GM19324 (cell line): ENCODE results near the gene ATF1.
"Not testable (repeated sequence)": the region's sequence is repeated elsewhere in the genome, so short reads cannot be mapped to it uniquely, and the experiment has no call there.

Experiments
- ATAC-seq: cut with Tn5 transposase; IDR thresholded peaks from one replicate; pipeline ENCODE4 v1.9.1; 2021; ENCODE audit warnings: mild to moderate bottlenecking, moderate library complexity; ENCODE audit not compliant: unreplicated experiment, low FRiP score

Gene ATF1

DNA sequence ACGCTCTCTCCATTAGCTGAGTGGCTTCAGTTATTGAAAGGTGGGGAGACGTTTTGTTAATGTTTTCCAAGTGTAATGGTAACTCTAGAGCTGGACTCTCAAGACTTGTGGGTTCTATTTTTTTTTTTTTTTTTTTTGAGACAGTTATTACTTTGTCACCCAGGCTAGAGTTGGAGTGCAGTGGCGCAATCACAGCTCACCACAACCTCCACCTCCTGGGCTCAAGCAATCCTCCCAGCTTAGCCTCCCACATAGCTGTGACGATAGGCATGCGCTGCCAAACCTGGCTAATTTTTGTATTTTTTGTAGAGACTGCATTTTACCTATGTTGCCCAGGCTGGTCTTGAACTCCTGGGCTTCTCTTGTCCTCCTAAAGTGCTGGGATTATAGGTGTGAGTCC lies 26.2 kb downstream of the ATF1 start:
- no peak for ATAC-seq

DNA sequence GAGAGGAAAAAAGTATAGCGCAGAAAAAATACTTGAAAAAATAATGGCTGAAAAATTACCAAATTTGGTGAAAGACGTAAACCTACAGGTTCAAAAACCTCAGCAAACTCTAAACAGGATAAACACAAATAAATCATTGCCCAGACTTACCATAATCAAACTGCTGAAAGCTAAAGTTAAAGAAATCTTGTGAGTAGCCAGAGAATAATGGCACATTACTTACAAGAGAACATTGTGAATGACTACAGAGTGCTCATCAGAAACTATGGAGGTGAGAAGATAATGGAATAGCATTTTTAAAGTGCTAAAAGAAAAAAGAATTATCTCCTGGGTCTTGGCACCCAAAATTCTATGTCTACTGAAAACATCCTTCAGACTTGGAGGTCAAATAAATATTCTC lies 36.0 kb downstream of the ATF1 start:
- ATAC-seq = no peak

DNA sequence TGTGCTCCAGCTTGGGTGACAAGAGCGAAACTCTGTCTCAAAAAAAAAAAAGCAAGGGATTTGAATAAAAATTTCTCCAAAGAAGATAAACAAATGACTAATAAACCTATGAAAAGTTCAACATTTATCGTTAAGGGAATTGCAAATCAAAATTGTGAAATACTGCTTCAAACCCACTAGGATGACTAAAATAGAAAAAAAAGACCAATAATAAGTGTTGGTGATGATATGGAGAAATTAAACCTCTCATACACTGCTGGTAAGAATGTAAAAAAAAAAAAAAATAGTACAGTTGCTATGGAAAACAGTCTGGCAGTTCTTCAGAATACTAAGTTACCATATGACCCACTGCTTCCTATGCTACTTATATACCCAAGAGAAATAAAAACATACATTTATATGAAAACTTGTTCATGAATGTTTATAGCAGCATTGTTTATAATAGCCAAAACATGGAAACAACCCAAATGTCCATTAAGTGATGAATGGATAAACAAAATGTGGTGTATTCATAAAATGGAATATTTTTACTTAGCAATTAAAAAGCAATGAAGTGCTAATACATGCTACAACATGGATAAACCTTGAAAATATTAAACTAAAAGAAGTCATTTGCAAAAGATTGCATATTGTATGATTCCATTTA lies 39.5 kb downstream of the ATF1 start:
- no peak for ATAC-seq

DNA sequence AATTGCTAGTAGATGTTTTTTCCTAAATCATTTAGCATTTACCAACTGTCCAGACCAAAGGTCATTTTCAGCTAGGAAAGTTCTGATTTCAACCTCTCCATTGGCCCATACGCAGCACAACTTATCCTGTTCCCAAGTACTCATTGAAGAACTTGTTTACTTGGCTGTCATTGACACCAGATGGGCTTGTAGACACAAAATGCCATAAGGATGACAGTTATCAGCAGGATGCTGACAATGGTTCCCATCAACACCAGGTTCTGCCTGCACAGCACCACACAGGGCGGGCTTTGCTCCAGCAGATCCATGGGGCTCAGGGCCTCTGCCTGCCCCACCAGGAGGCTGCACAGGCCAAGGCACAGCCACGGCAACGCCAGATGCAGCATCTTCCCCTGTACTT lies 42.3 kb downstream of the ATF1 start:
- ATAC-seq = no peak

DNA sequence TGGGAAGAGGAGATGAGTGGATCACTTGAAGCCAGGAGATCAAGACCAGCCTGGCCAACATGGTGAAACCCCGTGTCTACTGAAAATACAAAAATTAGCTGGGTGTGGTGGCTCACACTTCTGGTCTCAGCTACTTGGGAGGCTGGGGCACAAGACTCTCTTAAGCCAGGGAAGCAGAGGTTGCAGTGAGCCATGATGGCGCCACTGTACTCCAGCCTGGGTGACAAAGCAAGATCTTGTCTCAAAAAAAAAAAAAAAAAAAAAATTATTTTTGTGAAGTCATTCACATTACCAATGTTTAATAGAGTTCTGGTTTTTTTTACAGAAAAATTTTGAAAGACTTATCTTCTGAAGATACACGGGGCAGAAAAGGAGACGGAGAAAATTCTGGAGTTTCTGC lies 45.2 kb downstream of the ATF1 start:
- not testable (repeated sequence) for ATAC-seq

DNA sequence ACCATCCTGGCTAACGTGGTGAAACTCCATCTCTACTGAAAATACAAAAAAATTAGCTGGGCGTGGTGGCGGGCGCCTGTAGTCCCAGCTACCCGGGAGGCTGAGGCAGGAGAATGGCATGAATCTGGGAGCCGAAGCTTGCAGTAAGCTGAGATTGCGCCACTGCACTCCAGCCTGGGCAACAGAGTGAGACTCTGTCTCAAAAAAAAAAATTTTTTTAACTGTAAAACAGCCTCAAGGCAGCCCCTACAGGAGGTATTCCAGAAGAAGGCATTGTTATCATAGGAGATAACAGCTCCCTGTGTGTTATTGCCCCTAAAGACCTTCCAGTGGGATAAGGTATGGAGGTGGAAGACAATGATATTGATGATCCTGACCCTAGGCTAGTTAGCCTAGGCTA lies 51.0 kb downstream of the ATF1 start:
- ATAC-seq = not testable (repeated sequence)

DNA sequence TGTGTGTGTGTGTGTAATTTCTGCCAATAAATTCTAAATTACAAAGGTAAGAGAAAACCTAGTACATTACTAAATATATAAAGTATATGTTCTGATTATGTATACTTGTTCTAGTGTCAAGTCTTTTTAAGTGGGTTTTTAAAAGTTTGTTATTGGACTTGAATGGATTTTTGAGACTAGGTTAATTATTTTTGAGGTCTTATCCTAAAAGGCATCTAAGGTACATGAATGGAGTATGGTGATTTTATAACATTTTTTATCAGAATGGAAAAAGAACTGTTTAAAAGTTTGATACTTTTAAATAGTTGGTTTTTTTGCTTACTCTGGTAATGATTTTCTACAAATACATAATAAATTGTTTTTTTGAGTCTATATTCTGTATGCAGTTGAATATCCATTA lies 56.3 kb downstream of the ATF1 start:
- no peak for ATAC-seq

DNA sequence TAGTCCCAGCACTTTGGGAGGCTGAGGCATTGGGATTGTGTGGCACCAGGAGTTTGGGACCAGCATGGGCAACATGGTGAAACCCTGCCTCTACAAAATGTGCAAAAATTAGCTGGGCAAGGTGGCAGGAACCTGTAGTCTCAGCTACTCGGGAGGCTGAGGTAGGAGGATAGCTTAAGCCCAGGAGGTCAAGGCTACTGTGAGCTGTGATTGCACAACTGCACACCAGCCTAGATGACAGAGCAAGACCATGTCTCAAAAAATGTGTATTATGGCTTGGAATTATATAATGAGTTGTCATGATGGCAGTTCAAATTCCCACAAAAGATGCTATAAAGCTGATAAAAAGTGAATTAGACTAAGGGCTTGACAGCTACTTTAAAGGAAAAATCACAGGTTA lies 58.2 kb downstream of the ATF1 start:
- ATAC-seq = no peak

DNA sequence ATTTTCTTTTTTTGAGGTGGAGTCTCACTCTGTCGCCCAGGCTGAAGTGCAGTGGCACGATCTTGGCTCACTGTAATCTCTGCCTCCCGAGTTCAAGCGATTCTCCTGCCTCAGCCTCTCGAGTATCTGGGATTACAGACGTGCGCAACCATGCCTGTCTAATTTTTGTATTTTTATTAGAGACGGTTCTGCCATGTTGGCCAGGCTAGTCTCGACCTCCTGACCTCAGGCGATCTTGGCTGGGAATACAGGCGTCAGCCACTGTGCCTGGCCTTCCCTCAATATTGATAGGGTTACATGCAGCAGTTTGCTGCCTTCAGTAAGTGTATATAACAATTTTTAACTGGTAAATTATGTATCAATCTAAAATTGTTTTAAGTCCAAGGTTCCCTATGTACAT lies 59.8 kb downstream of the ATF1 start:
- not testable (repeated sequence) for ATAC-seq

DNA sequence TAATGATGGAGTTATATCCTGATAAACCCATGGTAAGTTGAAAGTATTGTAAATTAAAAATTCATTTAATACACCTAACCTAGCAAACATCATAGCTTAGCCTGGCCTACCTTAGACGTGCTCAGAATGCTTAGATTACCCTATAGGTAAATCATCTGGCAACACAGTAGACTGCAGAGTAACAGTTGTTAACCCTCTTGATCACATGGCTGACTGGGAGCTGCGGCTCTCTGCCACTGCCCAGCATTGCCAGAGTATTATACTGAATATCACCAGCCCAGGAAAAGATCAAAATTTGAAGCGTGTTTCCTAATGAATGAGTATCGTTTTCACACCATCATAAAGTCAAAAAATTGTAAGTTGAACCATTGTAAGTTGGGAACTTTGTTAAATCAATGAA lies 61.0 kb downstream of the ATF1 start:
- ATAC-seq = no peak

DNA sequence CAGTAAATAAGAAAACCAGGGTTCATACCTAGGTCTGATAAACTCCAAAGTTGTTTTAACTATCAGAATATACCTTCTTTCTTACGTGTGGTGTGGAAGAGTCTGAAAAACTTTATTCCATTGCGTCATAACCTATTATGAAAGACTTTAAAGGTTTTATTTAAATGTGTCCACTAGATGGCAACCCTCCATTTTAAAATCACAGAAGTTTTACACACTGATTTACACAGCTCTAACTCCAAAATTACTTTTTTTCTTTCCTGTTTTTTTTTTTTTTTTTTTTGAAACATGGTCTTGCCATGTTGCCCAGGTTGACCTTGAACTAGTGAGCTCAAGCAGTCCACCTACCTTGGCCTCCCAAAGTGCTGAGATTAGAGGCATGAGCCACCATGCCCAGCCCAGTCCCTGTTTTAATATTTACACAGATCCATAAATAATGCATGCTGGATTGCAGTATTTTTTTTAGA lies 61.5 kb downstream of the ATF1 start:
- no peak for ATAC-seq

DNA sequence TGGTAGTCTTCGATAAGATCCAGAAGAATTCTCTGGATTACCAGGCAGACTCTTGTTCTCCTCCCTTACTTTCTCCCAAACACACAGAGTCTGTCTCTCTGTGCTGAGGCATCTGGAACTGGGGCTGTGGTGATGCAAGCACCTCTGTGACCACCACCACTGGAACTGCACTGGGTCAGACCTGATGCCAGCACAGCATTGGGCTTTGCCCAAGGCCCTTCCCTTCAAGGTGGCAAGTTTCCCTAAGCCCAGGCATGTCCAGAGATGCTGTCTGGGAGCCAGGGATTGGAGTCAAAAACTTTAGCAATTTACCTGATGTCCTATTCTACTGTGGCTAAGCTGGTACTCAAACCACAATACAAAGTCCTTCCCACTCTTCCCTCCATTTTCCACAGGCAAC lies 64.2 kb downstream of the ATF1 start:
- ATAC-seq = no peak

DNA sequence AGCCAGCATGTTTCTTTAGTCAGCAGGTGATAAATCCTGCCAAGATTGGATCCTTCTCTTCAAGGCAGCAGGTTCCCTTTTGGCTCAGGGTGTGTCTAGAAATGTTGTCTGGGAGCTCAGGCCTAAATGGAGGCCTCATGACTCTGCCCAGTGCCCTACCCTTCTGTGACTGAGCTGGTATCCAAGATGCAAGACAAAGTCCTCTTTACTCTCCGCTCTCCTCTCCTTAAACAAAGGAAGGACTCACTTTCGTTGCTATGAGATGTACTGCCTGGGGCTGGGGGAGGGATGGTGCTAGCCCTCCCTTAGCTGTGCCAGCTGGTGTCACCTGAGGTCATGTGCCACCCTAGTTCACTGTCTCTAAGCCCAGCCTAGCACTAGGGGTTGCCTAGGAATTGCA lies 65.0 kb downstream of the ATF1 start:
- no peak for ATAC-seq

DNA sequence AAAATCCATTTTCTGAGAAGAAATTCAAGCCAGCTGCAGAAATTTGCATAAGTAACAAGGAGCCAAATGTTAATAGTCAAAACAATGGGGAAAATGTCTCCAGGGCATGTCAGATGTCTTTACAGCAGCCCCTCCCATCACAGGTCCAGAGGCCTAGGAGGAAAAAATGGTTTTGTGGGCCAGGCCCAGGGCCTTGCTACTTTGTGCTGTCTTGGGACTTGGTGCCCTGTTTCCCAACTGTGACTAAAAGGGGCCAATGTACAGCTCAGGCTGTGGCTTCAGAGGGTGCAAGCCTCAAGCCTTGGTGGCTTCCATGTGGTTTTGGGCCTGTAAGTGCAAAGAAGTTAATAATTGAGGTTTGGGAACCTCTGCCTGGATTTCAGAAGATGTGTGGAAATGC lies 69.9 kb downstream of the ATF1 start:
- not testable (repeated sequence) for ATAC-seq

DNA sequence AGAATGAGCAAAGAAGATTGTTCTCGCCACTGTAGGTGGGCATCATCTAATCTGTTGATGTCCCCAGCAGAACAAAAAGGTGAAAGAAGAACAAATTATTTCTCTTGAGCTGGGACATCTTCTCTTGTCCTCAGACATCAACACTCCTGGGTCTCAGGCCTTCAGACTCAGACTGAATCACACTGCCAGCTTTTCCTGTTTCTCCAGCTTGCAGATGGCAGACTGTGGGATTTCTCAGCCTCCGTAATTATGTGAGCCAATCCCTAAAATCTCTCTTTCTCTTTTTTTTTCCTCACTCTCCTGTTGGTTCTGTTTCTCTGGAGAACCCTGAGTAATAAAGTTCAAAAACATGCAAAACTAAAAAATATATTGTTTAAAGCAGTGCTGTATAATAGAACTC lies 75.1 kb downstream of the ATF1 start:
- no peak for ATAC-seq

DNA sequence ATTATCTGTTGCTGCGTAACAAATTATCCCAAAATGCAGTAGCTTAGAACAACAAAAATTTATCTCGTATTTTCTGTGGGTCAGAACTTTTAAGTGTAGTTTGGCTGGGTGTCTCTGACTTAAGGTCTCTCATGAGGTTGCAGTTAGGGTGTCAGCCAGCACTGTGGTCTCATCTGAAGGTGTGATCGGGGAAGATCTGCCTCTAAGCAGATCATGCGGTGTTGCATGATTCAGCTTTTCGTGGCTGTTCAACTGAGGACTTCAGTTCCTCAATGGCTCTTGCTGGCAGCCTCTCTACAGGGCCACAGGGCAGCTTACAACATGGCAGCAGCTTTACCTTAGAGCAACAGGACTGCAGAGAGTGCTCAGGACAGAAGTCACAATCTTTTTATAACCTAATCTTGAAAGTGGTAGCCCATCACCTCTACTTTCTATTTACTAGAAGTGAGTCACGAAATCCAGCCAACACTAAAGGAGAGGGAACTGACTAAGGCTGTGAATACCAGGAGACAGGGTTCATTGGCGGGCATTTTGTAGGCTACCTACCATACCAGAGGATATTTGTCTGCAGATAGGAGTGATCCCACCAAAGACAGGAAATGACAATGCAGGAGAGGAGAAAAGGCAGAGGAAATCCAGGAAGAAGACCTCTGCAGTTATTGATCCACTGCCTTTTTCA lies 77.0 kb downstream of the ATF1 start:
- no peak for ATAC-seq

DNA sequence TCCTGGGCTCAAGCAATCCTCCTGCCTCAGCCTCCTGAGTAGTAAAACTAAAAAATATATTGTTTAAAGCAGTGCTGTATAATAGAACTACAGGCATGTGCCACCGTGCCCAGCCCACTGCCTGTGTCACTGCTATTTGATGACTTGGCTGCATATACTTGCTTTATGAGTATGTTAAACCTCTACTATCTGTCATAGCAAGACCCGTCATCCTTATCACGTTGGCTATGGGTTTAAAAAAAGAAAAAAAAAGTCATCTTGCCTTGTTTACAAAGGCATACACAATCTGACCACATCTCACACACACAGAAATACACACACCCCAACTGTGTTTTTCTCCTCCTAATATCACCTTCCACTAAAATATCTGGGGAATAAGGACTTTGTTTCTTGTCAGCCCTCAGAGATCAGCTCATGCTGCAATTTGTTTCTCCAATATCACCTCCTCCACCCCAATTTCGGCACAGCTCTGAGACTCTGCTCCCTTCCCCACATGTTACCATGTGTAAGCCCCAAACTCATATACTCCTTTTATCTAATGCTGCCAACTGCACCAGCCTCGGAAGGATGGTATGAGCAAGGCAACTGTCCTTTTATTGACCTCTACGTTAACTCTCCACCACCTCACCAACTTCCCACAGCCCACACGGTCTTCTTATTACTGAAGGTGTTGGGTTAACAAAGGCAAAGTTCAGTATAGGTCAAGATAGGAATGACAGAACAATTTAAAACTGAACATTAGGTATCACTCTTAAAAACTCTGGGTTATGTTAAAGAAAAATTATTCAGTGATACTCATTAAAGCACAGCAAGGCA lies 78.0 kb downstream of the ATF1 start:
- ATAC-seq = no peak

DNA sequence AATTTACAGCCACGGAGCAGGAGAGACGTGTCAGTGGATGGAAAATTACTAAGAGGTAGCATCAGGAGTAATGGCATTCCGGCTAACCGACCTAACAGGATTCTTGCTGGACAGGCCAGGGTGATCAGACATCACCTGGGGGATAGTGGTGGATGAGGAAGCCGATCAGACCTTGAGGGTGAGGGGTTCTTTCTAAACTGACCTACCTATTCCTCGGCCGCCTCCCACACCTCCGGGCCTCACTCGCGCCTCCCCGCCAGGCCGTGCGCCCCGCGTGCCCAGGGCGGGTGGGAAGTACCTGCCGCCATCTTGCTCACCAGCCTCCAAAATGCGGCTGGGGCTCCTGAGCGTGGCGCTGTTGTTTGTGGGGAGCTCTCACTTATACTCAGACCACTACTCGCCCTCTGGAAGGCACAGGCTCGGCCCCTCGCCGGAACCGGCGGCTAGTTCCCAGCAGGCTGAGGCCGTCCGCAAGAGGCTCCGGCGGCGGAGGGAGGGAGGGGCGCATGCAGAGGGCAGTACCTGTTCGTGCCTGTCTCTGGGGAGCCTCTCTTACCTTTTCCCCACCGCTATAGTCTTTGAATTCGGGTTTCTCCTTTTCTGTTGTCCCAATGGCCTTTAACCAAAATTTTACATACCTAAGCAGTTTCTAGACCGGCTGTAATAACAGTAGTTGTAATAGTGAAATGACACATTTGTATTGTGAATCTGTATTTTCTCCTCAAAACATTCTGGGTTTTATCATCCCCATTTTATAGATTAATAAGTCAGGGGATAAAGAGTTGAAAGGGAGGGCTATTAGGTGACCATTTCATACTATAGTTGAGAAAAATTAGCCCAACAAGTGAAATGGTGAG lies 79.0 kb downstream of the ATF1 start, which contains the start of gene TMPRSS12:
TSS of gene TMPRSS12 (plus strand) at position 290 of the 857 bp plus-strand sequence. CDS start at position 329, 39 bp downstream.
- no peak for ATAC-seq

DNA sequence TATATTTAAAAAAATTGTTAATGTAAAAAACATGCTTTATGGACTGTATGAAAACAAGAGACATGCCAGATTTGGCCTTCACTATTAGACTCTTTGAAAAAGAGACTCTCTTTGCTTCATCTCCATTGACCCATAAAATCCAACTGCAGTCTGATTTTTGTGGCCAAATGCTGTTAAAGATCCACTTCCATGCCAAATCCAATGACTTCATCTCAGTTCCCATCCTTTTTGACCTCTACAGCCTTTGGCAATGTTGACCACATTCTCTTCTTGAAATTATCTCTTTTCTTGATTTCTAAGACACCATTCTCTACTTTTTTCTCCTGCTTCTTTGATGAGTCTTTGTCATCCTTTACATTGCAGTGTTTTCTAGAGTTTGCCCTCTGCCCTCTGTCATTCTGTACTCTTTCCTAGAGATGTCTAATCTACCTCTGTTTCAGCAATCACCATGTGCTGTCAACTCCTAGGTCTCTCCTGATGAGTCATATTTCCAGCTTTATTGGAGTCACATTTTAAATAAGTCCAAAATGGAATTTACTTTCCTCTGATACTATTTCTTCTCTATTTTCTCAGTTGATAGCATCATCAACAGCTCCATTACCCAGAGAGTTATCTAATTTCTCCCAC lies 81.2 kb downstream of the ATF1 start:
- no peak for ATAC-seq

DNA sequence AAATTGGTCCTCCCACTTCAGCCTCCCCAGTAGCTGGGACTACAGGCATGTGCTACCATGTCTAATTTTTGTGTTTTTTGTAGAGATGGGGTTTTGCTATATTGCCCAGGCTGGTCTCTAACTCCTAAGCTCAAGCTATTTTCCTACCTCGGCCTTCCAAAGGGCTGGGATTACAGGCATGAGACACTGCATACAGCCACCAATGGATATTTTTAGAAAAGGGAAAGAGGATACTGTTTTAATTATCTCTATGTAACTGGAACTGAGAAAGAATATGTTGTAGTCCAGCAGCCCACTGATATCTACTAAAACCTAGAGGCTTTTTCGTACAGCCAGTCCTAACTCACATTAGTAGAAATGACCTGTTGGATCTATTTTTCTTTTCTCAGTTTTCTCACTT lies 85.1 kb downstream of the ATF1 start:
- no peak for ATAC-seq
